HG03520 (cell line): ENCODE measurements around the gene APEX1.

Source experiments
- ATAC-seq: cut with Tn5 transposase; IDR thresholded peaks from one replicate; pipeline ENCODE4 v1.9.1; 2021; ENCODE audit warnings: mild to moderate bottlenecking, moderate library complexity; ENCODE audit not compliant: unreplicated experiment

Gene APEX1

DNA sequence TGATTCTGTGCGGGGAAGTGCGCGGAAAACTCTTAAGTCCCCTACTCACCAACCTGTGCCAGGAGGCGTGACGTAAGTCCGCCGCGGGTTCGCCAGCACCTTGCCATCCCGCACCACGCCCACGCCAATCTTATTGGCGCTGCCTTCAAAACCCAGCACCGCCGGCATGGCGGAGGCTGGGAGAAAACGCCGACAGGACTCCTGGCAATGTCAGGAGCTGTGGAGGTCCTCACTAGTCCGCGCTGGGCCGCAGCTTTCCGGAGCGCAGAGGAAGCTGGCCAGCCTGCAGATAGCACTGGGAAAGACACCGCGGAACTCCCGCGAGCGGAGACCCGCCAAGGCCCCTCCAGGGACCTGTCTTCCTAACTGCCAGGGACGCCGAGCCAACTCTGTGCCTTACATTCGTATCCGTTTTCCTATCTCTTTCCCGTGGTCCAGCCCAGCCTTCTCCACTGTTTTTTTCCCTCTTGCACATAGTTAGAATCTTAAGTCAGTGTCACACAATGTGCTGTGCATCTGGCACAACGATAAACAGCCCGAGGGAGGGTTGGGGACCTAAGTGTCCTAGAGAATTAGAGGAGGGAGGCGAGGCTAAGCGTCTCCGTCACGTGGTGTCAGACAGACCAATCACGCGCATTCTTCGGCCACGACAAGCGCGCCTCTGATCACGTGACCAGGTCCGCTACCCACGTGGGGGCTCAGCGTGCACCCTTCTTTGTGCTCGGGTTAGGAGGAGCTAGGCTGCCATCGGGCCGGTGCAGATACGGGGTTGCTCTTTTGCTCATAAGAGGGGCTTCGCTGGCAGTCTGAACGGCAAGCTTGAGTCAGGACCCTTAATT is at the start of gene APEX1, which contains the start of gene OSGEP:
Gene APEX1, plus strand, starts transcription at position 711 of the 839 bp plus-strand sequence. CDS start 420 bp downstream, outside the sequence.
Gene OSGEP, minus strand, starts transcription at position 297 of the 839 bp plus-strand sequence. Its CDS starts 129 bp downstream, at position 168.
- ATAC-seq: peak; percentile 86

DNA sequence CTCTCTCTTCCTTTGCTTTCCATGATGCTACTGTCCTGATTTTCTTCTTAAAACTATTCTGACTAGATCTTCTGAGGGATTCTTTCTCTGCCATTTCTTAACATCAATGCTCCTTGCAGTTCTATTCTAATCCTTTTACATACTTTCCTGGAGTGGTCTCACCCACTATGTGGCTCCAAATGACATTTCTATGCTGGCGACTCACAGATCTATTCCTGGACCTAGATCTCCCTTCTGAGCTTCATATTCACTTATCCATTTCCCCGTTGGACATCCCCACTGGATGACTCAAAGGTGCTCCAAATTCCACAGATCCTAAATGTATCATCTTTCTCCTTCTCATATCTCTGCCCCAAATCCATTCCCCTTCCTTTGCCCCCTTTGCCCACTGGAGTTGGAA is 45.8 kb upstream of the APEX1 start:
- no peak for ATAC-seq

DNA sequence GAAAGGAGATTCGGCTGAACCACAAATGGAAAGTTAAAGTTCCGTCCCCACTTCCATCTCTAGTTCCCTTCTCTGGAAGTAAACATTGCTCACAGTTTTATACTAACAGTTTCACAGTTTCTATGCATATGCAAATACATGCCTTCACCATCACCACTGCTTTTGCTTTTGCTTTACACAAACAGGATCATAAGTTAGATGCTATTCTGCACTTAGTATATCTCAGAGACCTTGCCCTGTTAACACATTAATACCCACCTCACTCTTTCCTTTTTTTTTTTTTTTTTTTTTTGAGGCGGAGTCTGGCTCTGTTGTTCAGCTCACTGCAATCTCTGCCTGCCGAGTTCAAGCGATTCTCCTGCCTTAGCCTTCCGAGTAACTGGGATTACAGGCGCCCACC is 42.6 kb upstream of the APEX1 start:
- peak; percentile 64 for ATAC-seq

DNA sequence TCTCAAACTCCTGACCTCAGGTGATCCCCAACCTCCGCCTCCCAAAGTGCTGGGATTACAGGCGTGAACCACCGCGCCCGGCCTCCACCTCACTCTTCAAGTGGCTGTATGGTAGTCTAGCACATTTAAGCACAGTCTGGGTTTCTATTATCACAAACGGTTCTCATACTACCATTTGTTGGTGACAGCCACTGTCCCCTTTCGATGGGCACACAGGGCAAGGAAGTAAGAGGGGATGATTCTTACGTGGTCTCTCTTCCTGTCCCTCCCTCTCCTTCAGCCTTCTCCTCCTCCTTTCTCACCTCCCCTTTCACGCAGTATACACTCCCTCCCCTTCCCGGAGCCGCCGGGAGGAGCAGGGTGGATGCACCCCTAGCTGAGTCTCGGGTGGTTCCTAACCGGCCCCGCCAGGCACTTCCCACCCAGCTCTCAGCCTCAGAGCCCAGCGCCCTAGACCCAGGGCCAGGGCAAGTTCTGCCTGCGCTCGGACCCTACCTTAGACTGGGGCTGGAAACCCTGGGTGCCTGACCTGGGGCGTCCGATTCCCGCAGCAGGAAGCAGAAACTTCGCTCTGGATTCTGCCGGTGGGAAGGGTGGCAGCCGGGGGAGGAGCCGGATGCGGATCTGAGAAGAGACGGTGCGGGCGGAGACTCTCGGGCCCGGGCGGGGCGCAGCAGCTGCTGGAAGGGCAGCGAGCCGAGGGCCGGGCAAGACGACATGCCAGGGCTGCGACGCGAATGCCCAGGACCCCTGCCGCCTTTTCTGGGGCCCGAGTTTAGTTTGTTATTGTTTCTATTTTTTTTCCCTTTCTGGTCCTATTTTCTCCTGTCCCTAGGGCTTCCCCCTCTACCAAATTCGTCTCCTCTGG is 41.9 kb upstream of the APEX1 start, which contains the start of gene TEP1:
Gene TEP1, minus strand, starts transcription at position 626 of the 868 bp plus-strand sequence. CDS start 5,062 bp downstream, outside the sequence.
- peak; percentile 60 for ATAC-seq

DNA sequence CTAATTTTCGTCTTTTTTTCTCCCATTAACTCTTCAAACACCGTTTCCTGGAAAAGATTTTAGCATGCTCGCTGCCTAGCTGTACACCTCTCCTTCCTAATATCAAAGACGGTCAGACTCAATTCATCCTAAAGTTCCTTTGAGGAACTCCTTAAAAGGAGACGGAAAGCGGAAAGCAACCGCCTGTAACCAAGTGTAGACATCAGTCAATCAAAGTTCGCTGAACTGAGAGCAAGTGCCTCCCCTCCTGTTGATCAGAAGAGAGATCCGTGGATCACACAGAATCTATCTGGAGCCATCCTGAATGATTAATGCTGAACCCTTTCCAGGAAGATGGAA is 41.3 kb upstream of the APEX1 start:
- no peak for ATAC-seq

DNA sequence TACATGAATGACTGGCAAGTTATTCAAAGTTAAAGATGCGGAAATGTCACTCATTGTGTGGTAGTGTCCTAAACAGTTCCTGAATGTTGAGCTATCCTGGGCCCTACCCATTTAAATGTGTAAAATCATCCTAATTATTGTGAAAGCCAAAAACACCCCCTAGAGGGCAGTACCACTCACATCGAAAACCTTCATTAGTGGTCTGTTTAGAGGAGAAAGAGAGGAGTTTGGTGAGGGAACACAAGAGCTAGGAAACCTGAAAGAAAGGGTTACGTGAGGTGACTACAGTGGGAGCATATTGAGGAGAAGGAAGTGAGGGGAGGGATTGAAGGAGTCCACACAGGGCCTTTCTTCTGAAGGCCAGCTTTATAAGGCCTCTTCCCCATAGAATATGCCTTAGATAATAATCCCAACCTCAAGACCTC is 39.2 kb upstream of the APEX1 start:
- peak; percentile 29 for ATAC-seq

DNA sequence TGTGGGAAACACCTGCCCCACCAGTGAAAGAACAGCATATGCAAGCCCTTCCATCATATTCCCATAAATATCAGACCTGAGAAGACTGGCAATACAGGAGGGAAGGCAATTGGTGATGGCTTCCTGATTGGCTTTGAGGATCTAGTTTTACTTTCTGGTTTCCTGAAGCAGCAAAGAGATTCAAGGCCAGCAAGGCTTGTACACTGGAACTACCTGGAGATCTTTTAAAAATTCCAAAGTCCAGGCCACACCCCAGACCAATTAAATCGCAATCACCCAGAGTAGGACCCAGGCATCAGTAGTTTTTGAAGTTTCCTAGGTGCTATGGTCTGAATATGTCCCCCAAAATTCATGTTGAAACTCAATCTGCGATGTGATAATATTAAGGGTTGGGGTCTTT is 38.8 kb upstream of the APEX1 start:
- no peak for ATAC-seq

DNA sequence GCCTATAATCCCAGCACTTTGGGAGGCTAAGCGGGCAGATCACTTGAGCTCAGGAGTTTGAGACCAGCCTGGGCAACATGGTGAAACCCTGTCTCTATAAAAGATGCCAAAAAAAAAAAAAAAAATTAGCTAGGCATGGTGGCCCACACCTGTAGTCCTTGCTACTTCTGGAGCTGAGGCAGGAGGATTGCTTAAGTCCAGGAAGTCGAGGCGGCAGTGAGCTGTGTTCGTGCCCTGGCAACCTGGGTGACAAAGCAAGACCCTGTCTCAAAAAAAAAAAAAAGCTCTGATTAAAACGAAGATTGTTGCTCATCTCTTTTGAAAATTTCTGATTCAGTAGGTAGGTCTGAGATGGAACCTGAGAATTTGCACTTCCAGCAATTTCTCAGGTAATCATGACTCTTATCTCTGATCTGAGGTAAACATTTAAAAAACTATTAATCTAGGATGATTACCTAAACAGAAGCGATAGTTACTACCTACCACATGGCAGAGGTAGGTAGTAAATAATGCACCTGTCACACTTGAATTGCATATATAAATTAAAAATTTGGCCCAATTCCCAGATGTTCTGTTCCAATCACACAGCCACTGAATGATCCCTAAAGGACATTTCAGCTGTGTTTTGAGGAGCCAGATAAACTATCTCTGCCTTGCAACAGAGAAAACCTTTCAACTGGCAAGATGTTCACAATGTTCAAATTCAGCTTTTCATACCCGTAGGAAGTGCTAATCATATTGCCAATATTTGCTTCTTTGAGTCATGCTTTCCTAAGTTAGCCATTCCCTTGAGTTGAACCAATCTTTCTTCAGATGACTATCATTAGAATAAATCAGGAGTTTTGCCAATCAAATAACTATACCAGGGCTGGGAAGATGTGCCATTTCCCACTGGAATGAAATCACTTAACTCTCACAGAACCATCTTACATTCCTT is 37.5 kb upstream of the APEX1 start:
- no peak for ATAC-seq

DNA sequence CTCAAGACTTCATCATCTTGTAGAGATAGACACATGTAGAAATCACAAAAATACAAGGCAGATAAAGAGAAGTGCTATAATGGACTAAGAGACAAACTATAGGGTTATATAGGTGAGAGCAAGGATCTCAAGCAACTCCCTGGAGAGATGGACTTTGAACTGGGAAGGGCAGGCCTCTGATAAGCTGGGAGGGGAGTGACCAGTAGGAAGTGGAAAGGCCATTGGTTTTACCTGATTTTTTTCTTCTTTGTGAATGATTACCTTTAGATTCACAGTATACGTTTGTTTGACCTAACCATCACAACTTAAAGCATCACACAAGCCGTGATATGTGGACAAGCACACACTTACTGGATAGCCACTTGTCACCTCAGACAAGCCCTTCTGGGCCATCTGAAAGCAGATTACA is 36.5 kb upstream of the APEX1 start:
- no peak for ATAC-seq

DNA sequence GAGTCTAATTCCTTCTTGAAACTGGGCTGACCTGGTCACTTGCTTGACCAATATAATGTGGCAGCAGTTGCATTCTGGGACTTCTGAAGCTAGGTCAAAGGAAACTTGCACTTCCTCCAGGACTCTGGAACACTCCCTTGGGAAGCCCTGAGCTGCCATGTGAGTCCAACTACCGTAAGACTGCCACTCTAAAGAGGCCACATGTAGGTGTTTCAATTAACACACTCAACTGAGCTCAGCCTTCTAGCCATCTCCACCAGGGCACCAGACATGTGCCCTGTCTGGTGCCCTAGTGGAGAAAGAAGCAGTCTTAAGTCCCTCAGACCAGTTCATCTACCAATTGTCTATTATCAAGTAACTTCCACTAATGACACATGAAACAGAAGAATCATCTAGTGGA is 35.6 kb upstream of the APEX1 start:
- ATAC-seq: no peak

DNA sequence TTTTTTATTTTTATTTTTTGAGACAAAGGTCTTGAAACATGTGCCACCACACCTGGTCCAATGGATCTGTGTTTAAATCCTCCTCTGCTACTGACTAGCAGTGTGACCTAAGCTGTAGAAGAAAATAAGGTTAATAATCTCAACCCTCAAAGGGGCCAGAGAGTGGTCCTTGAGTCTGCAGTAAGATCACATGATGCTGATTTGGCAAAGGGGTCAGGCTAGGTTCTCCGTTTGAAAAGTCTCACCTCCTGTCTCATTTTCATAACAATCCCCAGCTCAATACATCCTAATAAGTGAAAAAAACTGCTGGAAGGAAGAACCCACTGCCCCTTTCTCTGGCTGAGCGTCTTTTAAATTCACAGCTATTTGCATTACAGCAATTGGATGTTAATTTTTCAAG is 33.8 kb upstream of the APEX1 start:
- no peak for ATAC-seq

DNA sequence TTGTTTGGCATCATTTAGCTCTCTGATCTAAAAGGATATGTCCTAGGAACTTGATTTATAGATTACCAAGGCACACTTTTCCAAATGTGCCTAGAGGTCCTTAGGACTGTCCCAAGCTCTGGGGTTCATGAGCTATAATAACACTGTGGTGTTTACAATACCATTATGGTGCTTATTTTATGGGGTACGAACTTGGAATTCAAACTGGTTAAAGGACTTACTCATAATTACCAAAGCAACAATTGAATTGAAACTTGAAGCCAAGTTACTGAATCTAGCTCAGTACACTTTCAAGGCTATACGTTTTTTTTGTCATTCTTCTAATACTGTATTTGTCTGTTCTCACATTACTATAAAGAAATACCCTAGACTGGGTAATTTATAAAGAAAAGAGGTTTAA is 32.1 kb upstream of the APEX1 start:
- no peak for ATAC-seq

DNA sequence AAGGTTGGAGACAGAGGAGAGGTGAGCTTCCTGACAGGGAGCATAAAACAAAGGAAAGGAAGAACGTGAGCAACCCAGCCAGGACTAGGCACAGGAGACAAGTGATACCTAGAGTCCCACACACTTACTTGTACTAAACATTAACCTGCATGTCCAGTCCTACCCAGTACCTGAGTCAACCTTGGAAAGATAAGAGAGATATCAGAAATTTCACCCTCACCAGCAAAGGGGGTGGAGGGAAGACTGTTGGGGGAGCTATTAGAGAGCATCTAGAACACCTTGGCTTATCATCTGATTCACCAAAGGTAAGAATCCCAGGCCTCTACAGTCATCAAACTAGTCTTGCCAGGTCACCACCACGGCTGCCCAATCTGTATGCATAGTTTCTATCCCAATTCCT is 30.2 kb upstream of the APEX1 start:
- ATAC-seq: no peak

DNA sequence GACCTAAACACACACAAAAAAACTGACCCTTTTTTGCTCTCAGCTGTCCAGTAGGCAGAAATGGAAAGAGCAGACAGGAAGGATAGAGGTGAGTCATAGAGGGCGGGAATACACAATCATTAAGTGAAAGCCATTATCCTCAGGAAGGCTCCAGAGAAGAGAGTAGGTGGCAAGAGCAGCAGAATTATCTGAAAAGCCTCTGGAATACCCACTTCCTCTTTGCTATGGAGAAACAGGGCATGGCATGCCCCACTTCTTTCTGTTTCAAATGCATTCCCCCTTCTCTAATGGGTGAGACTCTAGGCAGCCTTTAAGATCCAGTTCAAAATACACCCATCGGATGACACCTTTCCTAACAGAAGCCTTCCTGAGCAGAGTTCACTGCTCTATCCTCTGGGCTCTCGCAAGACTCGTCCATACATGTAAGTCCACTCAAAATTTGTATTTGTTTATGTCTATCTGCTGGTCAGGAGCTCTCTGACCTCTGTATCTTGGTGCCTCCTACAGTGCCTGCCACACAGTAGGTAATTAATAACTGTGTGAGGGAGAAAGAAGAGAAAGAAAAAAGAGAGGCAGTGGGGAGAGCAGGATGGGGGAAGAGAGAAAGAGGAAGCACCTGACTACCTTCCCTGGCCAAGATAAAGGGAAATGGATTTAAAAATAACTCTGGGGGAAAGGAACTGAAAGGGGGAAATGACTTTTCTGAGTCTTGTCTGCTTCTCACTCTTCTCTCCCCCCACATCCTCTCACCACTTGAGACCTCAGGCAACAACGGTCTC is 27.6 kb upstream of the APEX1 start:
- ATAC-seq: peak; percentile 59

DNA sequence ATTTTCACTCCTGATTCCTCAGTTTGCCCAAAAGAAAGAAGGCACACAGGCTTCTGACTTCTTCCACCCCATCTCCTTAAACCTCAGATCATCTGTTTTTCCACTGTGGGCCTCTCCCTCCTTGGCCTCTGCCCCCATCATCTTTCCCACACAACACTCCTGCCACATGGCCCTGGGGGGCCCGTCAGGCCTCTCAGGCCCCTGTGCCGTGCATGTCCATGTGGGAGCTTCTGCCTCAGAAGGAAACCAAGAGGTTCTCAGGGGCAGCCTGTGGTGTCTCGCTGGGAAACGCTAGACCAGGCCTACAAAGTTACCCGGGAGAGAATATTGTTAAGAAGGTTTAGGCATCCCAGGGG is 27.0 kb upstream of the APEX1 start:
- peak; percentile 31 for ATAC-seq

DNA sequence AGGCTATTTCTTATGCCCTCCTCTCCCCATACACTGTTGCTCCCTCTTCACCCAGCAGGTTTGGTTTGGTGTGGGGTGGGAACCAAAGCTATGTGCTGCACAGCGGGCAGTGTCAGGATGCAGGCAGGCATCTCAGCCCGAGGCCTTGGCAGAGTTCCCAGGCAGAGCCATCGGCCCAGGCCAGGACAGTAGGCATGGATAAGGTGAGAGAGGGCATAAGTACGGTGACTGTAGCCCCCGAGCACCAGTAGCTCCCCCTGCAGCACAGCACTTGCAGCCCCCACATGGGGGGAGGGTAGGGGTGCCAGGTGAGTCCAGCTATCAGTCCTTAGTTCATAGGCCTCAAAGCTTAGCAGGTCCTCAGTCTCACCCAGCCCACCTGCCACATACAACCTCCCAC is 26.2 kb upstream of the APEX1 start:
- no peak for ATAC-seq

DNA sequence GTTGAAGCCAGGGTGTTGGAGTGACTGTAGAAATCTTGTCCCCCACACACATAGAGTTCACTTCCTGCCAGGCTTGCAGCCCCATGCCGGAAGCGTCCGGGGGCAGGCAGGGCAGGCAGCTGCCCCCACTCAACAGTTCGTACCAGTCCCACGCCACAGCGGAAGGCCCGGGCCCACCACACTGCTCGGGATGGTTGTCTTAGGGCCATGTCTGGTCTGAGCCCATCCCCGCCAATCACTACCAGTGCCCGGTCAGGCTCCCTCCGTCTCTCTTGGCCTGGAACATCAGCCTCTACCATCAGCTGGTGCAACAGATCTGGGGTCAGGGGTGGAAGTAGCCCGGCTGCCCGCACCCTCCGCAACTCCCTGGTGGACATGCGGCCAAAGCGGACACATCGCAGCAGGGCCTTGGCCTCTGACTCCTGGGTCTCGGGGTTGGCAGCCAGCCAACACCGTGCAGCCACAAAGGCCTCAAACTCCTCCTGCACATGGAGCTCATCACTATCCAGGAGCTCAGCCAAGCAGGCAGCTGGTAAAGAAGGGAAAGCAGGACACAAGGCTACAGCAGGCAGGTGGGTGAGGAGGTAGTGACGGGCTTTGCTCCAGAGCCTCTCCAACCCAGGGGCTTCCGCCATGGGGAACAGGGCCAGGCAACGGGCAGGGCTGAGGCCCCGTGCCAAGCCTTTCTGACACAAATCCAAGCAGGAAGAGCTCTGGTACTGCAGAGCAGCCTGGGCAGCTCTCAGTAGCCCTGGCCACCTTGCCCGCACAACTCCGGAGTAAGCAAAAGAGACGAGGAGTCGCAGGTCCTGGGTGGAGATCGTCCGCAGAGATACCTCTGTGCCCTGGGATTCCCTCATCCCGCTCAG is 25.0 kb upstream of the APEX1 start:
- no peak for ATAC-seq

DNA sequence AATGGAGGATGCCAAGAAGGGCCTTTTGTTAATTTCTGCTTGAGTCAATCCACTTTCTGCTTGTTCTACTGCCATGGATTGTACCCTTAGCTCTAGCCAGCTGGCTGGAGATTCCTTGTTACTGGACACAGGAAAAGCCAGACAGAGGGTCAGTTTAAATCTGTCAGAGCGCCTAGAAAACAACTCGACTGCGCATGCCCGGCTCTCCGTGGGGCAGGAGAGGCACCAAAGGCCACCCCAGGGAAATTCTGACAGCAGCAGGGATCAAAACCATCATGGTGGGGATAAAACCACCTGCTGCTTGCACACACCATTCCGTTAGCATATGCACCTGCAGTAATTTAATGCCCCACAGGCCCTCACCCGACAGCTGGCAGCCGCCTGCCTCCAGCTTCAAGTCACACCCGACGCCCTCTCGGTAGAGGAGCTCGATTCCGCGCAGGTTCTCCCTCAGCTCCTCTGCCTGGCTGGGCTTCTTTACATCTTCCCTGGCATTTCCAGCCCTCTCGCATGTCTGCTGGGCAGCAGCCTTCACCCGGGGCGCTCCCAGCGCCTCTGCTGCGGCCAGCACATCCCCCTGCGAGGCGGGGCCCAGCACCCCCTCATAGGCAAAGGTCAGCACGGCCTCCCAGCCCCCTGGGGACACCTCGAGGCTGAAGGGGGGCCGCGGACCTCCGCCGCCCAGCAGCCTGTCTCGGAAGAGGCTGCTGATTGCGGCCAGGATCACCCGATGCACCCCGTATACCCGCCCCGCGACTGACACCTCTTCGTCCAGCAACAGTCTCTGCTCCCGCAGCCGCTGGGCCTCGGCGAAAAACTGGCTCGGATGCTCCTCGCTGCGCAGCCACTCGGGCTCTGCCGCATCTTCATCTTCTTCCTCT is 20.1 kb upstream of the APEX1 start:
- no peak for ATAC-seq
